GM18519 (cell line): ENCODE measurements around the gene C3.

Experiments
- ATAC-seq: cut with Tn5 transposase; IDR thresholded peaks from one replicate; pipeline ENCODE4 v1.9.1; 2021; ENCODE audit warnings: mild to moderate bottlenecking, moderate library complexity; ENCODE audit not compliant: unreplicated experiment, low FRiP score

C3 gene

GRCh38 chr19:6732803-6733337 is 12.4 kb upstream of the C3 start:
- no peak for ATAC-seq

GRCh38 chr19:6731822-6732221 is 11.4 kb upstream of the C3 start:
- no peak for ATAC-seq

DNA sequence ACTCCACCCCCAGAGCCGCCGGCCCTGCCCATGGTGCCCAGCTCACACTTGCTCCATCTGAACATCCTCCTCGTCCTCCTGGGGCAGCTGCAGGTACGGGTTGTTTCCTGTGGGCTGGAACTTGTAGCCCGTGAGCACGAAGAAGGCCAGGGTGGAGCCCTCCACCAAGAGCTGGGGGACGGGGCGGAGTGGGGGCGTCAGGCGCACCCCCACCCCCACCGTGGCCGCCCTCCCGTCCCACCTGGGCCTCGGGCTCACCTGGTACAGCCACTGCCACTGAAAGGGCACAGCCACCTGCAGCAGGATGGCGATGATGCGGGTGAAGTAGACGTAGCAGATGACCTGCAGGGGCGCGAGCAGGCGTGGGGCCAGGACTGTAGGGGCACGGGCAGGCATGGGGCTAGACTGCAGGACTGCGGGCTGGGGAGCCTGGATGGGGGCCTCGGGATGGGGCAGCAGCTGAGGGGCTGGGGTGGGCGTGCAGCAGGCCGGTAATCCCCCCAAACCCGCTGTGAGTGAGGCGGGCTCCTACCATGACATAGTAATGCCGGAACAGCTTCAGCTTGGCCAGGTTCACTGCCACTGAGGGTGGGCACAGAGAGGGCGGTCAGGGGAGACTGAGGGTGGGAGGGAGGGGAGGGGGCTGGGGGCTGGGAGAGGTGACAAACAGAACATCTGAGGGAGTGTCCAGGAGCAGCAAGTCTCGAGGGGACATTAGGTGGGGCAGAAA is 10.7 kb upstream of the C3 start:
- ATAC-seq = no peak

- no peak for ATAC-seq
Observed at GRCh38 chr19:6730153-6730804, 9.8 kb upstream of the C3 start.

DNA sequence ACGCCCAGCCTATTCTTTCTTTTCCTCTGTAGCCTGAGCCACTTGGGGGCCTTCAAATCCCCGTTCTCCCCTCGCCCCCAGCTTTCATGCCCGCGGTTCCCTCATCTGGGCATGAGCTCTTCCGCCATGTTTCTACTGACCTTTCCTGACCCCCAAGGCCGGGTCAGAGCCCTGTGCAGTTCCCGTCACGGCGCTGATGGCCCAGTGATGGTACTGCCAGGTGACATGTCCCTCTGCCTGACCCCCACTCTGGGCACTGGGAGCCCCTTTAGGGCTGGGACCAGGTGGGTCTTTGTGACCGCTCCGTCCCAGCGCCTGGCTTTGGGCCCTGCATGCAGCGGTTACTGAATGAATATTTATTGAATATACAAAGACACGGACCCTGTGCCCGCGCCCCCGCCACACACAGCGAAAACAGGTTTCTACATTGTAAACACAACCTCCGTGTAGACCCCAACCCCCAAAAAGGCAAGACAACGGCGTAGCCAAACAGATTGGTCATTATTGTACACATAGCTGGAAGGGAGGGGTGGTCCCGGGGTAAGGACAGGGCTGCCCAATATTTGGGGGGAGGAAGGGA is 9.2 kb upstream of the C3 start:
- no peak for ATAC-seq

- no peak for ATAC-seq
Observed at GRCh38 chr19:6728346-6728745, 7.9 kb upstream of the C3 start.

GRCh38 chr19:6725513-6726231 is 5.2 kb upstream of the C3 start:
- no peak for ATAC-seq

GRCh38 chr19:6724631-6725492 is 4.4 kb upstream of the C3 start:
- ATAC-seq = no peak

DNA sequence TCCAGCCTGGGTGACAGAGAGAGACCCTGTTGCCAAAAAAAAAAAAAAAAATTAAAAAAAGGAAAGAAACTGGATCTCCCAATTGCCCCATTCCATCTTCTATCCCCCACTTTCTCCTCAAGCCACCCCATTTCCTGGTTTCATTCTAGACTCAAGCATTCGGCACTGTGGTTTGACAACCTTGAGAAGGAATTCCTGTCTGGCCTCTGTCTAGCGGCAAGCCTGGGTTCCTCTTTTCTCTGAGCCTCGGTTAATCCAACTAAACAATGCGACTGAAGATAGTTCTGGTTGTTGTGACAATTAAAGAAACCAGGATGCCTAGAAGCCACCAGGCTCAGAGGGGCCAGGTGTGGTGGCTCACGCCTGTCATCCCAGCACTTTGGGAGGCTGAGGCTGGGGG is 3.3 kb upstream of the C3 start:
- ATAC-seq = no peak

DNA sequence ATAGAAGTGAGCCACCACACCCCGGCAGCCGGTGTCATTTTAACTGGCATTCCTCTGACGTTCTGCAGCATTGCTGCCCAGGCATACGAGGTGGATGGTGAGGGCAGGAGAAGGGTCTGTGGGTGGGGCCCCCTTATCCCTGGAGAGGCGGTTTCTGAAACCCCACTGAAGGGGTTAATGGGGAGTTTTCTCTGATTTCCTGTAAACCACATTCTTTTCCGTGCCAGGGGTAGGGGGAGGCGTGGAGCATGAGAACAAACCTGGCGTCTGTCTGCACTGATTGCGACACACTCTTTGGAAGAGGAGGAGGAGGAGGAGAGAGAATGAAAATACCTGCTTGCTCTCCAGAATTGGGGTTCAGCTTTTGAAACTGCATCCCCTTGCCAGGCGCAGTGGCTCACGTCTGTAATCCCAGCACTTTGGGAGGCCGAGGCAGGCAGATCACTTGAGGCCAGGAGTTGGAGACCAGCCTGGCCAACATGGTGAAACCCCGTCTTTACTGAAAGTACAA is 2.7 kb upstream of the C3 start:
- no peak for ATAC-seq

DNA sequence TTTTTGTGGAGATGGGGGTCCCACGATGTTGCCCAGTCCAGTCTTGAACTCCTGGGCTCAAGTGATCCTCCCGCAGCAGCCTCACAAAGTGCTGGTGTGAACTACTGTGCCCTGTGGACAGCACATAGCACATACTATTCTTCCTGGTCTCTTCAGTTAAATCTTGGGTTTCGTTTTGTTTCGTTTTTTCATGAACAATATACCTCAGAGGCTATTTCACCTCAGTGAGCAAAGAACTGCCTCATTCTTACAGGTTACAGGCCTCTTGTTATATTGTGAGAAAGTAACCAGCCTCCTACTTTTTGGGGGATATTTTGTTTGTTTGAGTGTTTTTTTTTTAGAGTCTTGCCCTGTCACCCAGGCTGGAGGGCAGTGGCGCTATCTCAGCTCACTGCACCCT is 1.3 kb upstream of the C3 start:
- ATAC-seq = no peak

GRCh38 chr19:6721138-6721474 is 656 bp upstream of the C3 start:
- no peak for ATAC-seq

DNA sequence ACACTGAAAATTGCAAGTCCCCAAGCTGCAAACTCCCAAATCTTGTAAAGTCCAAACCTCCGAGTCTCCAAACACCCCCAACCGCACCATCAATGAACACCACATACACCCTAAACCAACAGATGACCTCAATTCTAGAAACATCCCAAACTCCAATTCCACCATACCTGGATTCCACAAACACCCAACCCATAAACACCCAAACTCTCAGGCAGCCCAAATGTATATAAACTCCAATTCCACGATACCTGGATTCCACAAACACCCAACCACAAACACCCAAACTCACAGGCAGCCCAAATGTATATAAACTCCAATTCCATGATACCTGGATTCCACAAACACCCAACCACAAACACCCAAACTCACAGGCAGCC is 470 bp downstream of the C3 start:
- no peak for ATAC-seq

DNA sequence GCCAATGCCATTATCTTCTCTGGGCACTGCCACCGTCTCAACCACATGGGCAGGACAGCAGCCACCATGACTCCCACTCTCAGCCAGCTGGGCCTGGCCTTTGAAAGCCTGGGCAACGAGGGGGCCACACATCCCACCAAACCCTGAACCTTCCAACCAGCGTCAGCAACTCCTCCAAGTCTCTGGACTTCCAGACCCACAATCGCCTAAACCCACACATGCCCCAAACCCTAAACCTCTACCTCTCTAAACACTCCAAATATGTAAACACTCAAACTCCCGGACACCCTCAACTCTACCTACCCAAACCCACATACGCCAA is 949 bp downstream of the C3 start:
- ATAC-seq = no peak

DNA sequence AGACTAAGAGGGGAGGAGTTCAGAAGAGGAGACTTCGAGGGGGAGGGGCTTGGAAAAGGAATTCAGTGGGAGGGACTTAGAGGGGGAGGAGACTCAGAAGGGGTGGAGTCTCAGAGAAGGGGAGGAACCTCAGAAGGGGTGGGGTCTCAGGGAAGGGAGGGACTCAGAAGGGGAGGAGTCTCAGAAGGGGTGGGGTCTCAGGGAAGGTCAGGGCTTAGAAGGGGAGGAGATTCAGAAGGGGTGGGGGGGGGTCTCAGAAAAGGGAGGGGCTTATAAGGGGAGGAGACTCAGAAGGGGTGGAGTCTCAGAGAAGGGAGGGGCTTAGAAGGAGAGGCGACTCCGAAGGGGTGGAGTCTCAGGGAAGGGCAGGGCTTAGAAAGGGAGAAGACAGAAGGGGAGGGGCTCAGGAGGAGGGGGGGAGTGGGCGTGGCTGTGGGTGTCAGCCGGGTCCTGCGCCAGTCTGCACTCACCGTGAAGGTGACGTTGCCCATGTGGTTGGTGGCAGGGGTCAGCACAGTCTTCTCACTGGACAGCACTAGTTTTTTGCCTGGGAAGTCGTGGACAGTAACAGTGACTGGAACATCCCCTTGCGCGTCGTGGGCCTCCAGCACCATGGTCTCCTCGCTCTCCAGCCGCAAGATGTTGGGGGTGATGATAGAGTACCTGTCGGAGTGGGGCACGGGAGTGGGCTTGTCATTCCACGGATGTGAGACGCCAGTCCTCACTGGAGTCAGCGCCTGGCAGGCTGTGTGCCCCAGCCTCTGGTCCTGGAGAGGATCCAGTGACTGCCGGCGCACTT is 1.5 kb downstream of the C3 start:
- no peak for ATAC-seq

DNA sequence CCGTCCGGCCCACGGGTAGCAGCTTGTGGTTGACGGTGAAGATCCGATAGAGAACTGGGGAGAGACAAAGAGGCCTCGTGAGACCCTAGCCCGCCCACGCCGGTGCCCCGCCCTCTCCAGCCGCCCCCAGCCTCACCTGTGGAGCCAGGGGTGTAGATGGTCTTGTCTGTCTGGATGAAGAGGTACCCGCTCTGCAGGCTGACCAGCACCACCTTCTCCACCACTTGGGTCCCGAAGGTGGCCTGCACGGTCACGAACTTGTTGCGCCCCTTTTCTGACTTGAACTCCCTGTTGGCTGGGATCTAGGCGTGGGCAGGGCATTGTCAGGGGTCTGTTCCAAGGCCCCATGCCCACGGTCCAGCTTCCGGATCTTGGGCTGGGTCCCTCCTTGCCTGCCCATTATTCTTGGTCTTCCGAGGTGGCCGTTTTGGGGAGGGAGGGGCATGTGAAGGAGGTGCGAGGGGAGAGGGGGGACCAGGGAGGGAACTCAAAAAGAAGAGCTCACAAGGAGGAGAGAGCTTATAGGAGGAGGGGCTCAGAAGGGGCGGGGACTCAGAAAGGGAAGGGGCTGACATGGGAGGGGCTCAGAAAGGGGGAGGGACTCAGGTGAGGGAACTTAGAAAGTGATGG is 2.2 kb downstream of the C3 start:
- ATAC-seq = no peak

GRCh38 chr19:6717441-6717971 is 2.9 kb downstream of the C3 start:
- ATAC-seq = no peak

GRCh38 chr19:6717036-6717435 is 3.4 kb downstream of the C3 start:
- no peak for ATAC-seq

DNA sequence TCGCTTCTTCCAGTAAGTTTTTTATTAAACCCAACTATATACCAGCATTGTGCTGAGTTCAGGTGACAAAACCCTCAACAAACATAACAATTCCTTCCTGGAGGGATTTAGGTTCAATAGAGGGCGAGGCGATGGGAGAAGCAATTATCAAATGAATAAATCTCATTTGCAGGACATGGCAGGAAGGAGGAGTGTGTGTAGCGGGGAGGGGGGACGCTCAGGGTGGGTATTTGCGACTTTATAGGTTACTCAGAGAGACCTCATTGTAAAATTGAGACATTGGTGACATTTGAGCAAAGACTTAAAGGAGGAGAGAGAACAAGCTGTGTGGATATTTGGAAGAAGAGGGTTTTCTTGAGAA is 3.9 kb downstream of the C3 start:
- ATAC-seq = no peak
